KMS-11 (cell line): ENCODE measurements around the gene MAG.

ENCODE experiments used
- H2AFZ ChIP-seq: fragments of 200-600 bp; sonication (generic); 2 replicates; pipeline ENCODE4 v1.6.1; 2016; ENCODE audit warnings: antibody characterized with exemption, mixed run types, low read depth
- H3K27ac ChIP-seq: fragments of 200-600 bp; sonication (generic); 2 replicates; pipeline ENCODE4 v1.6.1; 2016; ENCODE audit warnings: mild to moderate bottlenecking, mixed run types
- H3K27me3 ChIP-seq: fragments of 200-600 bp; sonication (generic); 2 replicates; pipeline ENCODE4 v1.6.1; 2017; ENCODE audit warnings: mild to moderate bottlenecking, low read depth, mixed run types, moderate library complexity; ENCODE audit not compliant: insufficient read depth
- H3K36me3 ChIP-seq: fragments of 200-600 bp; sonication (generic); 2 replicates; pipeline ENCODE4 v1.6.1; 2017; ENCODE audit warnings: mild to moderate bottlenecking, mixed run types; ENCODE audit not compliant: insufficient read depth
- H3K4me1 ChIP-seq: fragments of 200-600 bp; sonication (generic); 2 replicates; pipeline ENCODE4 v1.6.1; 2016; ENCODE audit warnings: mild to moderate bottlenecking, low read depth, mixed run types; ENCODE audit not compliant: poor library complexity, severe bottlenecking
- H3K4me2 ChIP-seq: fragments of 200-600 bp; sonication (generic); 2 replicates; pipeline ENCODE4 v1.7.0; 2016; ENCODE audit warnings: mild to moderate bottlenecking, mixed run types
- H3K4me3 ChIP-seq: fragments of 200-600 bp; sonication (generic); IDR thresholded peaks from 2 replicates; pipeline ENCODE4 v1.6.1; 2017; ENCODE audit warnings: low read depth, low read length, mixed read lengths; ENCODE audit not compliant: insufficient read depth
- H3K79me2 ChIP-seq: fragments of 200-600 bp; sonication (generic); 2 replicates; pipeline ENCODE4 v1.6.1; 2016; ENCODE audit warnings: low read depth, mixed run types; ENCODE audit not compliant: insufficient read depth
- H3K9ac ChIP-seq: fragments of 200-600 bp; sonication (generic); 2 replicates; pipeline ENCODE4 v1.6.1; 2016; ENCODE audit warnings: mild to moderate bottlenecking, mixed run types
- H4K20me1 ChIP-seq: fragments of 200-600 bp; sonication (generic); 2 replicates; pipeline ENCODE4 v1.6.1; 2016; ENCODE audit warnings: mild to moderate bottlenecking, mixed run types; ENCODE audit not compliant: insufficient read depth
- TF ChIP-seq, protein P1 (sequence below): fragments of 200-600 bp; sonication (generic); conservative IDR thresholded peaks from 2 replicates; pipeline ENCODE4 v1.6.1; 2017; ENCODE audit warnings: low read depth, mild to moderate bottlenecking, antibody characterized with exemption, low read length, moderate library complexity, mixed read lengths

The MAG gene

GRCh38 chr19:35360880-35361420, 69.0 kb downstream of the MAG start:
- H3K27me3 ChIP-seq, result peaks cover 4% of the 10 kb centered on the region; the same call in 1 of the 2 replicates
- TF ChIP-seq, protein P1, sequence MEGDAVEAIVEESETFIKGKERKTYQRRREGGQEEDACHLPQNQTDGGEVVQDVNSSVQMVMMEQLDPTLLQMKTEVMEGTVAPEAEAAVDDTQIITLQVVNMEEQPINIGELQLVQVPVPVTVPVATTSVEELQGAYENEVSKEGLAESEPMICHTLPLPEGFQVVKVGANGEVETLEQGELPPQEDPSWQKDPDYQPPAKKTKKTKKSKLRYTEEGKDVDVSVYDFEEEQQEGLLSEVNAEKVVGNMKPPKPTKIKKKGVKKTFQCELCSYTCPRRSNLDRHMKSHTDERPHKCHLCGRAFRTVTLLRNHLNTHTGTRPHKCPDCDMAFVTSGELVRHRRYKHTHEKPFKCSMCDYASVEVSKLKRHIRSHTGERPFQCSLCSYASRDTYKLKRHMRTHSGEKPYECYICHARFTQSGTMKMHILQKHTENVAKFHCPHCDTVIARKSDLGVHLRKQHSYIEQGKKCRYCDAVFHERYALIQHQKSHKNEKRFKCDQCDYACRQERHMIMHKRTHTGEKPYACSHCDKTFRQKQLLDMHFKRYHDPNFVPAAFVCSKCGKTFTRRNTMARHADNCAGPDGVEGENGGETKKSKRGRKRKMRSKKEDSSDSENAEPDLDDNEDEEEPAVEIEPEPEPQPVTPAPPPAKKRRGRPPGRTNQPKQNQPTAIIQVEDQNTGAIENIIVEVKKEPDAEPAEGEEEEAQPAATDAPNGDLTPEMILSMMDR, result no peak

GRCh38 chr19:35362261-35363000, 70.5 kb downstream of the MAG start:
- Histone ChIP-seq H3K27me3 (peaks cover 4% of the 10 kb centered on the region; the same call in 1 of the 2 replicates), H3K27ac (no peak overlapping the region), H3K36me3 (no peaks in the 10 kb centered on the region), H2AFZ (no peak overlapping the region), H4K20me1 (no peaks in the 10 kb centered on the region), H3K4me2 (no peak overlapping the region), H3K4me3 (no peak overlapping the region), H3K9ac (no peak overlapping the region), H3K79me2 (no peaks in the 10 kb centered on the region), H3K4me1 (no peaks in the 10 kb centered on the region)
- TF ChIP-seq, protein P1, result no peak

More at GRCh38 chr19:35360880-35361420, 69.0 kb downstream of the MAG start:
- no peaks in the 10 kb centered on the region for H3K4me1 ChIP-seq
- H3K79me2 ChIP-seq, result no peaks in the 10 kb centered on the region
- H2AFZ ChIP-seq, result no peak overlapping the region
- no peak overlapping the region for H3K9ac ChIP-seq
- no peak overlapping the region for H3K27ac ChIP-seq
- no peak overlapping the region for H3K4me2 ChIP-seq
- H3K4me3 ChIP-seq, result no peak overlapping the region
- no peaks in the 10 kb centered on the region for H4K20me1 ChIP-seq
- H3K36me3 ChIP-seq, result no peaks in the 10 kb centered on the region

- no peak overlapping the region for H2AFZ ChIP-seq
- no peak overlapping the region for H3K4me2 ChIP-seq
- TF ChIP-seq, protein P1, result no peak
- H4K20me1 ChIP-seq, result no peaks in the 10 kb centered on the region
- no peak overlapping the region for H3K4me3 ChIP-seq
- peaks cover 2% of the 10 kb centered on the region; the same call in 1 of the 2 replicates for H3K27me3 ChIP-seq
- no peak overlapping the region for H3K27ac ChIP-seq
- H3K36me3 ChIP-seq, result no peaks in the 10 kb centered on the region
- H3K79me2 ChIP-seq, result no peaks in the 10 kb centered on the region
- no peak overlapping the region for H3K9ac ChIP-seq
- H3K4me1 ChIP-seq, result no peaks in the 10 kb centered on the region
These were observed 71.1 kb downstream of the MAG start for GRCh38 chr19:35363001-35363590.
